Glomerular visceral epithelial cell (primary cell): ENCODE measurements around the gene FAIM.
"Not testable (repeated sequence)": the region's sequence is repeated elsewhere in the genome, so short reads cannot be mapped to it uniquely, and the experiment has no call there.

Experiments
- DNase-seq: peaks from one replicate; pipeline ENCODE4 v3.0.0-alpha.2; 2016; ENCODE audit errors: extremely low spot score

The FAIM gene

DNA sequence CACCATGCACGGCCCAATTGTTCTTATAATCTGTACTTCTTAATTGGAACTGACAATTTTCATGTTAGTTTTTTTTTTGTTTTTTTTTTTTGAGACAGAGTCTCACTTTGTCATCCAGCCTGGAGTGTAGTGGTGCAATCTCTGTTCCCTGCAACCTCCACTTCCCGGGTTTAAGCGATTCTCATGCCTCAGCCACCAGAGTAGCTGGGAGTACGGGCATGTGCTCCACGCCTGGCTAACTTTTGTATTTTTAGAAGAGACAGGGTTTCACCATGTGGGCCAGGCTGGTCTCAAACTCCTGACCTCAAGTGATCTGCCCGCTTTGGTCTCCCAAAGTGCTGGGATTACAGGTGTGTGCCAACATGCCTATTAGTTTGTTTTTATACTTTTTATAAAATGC is 72.4 kb downstream of the FAIM start:
- not testable (repeated sequence) for DNase-seq

- no peak for DNase-seq
Observed at GRCh38 chr3:138681463-138682220, 73.1 kb downstream of the FAIM start.

DNA sequence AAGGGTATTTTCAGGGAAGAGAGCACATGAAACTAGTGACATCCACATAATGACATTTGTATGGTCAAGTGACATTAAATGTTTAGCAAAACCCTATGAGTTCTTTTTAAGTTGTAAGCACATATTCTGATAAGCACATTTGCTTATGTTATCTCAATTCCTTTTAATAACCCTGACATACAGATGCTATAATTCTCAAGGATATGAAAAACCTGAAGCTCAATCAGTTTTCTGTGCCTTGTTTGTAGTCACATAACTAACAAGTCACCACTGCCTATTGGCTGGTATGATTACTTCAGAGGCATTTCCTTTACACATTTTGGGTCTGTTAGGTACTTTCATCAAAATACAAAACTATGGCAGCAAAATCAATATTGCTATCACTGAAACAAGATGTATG is 74.1 kb downstream of the FAIM start:
- DNase-seq: no peak
